Right lung (tissue), 5 donors: ENCODE data around the gene PSTPIP2. TPM values are rescaled to one million over a fixed set of nuclear protein-coding genes. Genes with fewer than 3 reads are reported as not detected.
"Not testable (repeated sequence)": the region's sequence is repeated elsewhere in the genome, so short reads cannot be mapped to it uniquely, and the experiment has no call there.

Source experiments
- DNase-seq, 2 donors: peaks; one replicate each; pipeline ENCODE4 v3.0.0-alpha.2; 2013
- polyA plus RNA-seq, 5 donors: library from polyadenylated mRNA; unstranded; fragments of 120-200 nt; gene quantifications; one replicate each; pipeline versions ENCODE4 v1.2.1 to v1.2.3, GENCODE V29; 2013; ENCODE audit warnings: inconsistent platforms in 1 of 5, low replicate concordance in 1 of 5; ENCODE audit not compliant: insufficient read length in 5 of 5, insufficient read depth in 1 of 5

Gene PSTPIP2
- polyA plus RNA-seq, 5 donors, result 3.5 to 8.7 (median 7.6) TPM

DNA sequence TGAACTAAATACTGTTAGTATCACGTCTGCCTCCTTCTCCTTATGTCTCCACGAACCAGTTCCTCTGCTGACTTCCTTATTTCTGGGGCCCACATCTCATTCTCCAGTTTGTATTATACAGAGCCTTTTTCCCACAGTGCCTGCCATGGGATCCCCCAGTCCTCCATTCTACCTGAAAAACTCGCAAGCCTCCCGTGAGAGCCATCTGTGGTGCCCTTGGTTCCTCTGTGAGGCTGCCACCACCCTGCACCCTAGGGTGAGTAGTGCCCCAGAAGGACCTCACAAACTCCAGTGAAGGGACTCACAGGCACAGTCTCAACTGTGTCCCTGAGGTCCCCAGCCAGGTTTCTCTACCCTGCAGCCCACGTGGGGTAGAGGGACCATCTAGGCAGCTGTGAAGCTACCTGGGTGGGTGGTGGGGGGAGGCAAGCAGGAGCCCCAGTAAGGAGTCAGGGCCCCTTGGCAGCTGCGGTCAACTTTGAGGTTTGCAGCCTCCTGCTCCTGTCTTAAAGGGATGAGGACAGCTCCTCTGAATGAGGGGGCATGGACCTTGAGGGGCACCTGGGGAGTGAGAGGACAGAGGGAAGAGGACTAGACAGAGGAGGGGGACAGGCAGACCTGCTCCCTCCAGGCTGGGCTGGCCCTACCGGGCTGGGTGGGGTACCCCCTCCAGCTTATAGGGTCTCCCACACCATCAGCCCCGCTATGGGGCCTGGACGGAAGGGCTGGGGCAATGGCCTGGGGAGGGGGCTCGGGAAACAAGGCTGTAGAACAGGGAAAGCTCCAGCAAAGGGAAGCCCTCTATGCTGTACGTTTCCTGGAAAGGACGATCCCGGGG, 1.0 kb downstream of the PSTPIP2 start:
- no peak for DNase-seq

DNA sequence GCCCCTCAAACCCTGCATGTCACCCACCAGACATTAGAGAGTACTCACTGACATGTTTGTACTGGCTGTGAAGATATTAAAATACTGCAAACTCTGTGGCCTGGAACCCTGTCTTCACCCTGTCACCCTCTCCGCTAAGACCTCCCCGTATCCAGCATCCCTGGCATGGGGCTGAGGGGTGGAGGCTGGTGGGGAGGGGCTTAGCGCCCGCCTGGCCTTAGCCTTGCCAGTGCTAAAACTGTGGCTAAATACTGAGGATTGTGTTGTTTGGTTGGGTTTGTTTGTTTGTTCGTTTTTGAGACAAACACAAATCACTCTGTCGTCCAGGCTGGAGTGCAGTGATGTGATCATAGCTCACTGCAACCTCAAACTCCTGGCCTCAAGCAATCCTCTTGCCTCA, 1.8 kb downstream of the PSTPIP2 start:
- no peak for DNase-seq

DNA sequence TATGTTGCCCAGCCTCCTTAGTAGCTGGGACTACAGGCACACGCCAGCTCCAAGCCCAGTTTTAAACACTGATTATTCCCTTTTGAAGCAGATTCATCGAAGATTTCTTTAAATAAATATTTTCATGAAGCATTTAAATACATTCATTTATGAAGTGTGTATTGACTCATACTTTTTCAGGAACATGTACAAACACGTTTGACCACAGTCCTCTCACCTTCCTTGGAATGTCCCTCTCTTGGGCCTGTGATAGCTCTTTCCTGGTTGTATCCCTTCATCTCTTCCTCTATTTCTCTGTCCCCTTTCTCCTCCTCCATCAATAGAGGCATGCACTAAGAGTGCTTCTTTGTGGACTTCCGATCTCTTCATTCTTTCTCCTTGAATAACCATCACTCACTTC, 2.5 kb downstream of the PSTPIP2 start:
- DNase-seq, result no peak

DNA sequence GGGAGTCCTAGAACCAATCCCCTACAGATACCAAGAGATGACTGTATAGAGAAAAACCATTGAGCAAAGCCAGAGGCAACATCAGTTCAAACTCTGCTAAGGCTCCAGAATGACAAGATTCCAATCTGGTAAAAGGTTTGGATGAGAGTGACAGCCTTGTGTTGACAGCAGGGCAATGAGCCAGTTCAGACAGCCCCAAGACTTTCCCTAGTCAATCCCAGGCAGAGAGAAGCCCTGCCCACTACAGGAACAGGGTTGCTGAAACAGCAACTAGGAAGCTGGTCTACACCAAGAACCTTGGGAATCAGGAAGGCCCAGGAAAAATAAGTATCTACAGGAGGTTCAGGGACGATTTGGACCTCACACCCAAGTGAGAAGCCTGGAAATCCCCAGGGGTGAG, 3.3 kb downstream of the PSTPIP2 start:
- DNase-seq, result no peak

GRCh38 chr18:46067438-46068007, 4.5 kb downstream of the PSTPIP2 start:
- DNase-seq, result no peak

DNA sequence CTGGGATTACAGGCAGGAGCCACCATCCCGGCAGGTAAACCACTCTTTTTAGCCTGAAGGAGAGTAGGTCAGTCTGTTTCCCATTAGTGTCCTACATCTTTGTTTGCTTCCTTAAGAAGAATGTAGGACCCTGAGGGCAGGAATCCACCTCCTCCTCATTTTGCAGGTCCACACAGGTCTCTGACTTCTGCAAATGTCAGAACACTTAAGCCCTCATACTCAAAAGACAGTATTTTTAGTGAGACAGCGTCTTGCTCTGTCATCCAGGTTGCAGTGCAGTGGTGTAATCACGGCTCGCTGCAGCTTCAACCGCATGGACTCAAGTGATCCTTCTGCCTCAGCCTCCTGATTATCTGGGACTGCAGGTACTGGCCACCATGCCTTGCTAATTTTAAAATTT, 9.3 kb downstream of the PSTPIP2 start:
- DNase-seq, result no peak

DNA sequence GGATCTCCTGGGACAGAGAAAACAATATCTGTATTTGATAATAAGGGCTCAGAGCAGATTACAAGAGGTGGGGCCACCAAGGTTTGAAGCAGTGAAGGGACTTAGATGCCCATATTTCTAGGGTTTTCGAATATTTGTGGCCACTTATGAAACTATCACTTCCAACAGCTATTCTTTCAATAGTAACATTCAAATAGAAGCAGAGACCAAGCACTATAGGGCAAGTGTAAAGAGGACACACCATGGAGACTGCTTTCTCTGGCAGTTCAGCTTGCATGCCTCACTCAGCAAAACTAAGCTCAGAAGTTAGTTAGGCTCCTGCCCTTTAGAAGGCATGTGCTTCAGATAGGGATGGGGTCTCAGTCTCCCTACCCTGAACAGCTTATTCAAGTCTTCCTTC, 10.3 kb downstream of the PSTPIP2 start:
- DNase-seq, result no peak

DNA sequence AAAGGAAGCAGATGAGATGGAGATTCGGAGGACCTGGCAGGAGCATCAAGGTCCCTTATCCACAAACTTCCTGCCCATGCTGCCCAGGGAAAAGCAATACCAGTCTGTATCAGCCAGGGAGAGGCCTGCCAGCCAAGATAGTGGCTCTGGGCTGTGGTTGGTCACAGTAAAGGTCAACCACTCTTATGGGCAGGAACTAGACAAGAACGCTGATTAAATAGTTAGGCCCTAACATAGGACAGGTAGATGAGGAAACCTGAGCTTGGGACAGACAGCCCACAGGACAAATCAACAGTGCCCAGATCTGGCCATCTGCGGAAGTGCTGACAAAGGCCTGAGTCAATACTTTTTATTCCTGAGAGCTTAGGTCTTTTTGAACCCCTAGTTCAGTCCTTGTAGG, 10.7 kb downstream of the PSTPIP2 start:
- no peak for DNase-seq

DNA sequence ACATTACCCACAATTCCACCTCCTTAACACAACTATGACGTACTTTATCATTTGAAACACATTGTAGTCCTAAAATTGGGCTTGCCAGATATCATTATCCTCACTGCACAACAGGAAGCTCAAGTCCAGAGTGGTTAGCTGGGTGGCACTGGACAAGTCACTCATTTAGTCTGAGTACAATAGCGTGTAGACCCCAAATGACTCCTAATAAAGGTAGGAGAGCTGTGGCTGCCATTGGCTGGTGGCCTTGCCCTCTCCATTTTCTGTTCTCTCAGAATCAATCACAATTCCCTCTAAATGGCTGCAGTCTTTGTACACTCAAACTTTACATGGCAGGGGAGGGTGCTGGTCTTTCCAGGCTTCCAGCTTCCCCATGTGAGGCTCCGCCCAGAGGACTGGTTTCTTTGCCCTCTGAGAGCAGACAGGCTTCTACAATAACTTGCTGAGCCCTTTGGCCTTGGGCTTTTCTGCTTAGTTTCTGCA, 11.7 kb downstream of the PSTPIP2 start:
- no peak for DNase-seq

- DNase-seq, result no peak
Measured at GRCh38 chr18:46055838-46056230, 16.2 kb downstream of the PSTPIP2 start.

DNA sequence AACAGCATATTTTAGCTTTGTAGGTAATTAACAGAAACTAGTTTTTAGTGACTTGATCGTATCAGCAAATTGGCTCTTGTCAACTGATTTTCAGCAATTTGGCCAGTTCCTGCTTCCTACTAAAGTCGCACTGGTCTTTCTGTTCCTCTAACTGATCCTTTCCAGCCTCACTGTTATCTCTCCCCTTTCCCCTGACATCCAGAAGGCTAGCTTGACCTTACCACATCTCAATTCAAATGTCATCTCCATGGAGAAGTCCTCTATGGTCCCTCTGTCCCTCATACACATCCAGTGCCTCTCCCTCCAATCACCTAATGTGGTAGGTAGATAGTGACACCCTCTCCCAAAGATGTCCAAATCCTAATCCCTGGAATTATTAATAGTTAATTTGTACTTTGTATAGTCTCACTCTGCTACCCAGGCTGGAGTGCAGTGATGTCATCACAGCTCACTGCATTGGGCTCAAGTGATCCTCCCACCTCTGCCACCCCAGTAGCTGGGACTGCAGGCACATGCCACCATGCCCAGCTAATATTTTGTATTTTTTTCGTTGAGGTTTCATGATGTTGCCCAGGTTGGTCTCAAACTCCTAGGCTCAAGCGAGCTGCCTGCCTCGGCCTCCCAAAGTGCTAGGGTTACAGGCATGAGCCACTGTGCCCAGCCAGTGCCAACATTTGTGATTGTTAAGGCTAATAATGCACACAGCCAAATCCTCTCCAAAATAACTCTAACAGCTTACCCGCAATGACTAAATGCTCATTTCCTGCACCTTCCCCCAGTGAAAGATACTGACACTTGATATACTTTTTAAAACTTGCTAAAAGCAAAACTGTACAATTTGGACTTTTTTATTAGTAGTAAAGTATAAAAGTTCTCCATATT, 16.9 kb downstream of the PSTPIP2 start:
- no peak for DNase-seq

GRCh38 chr18:46053368-46054095, 18.5 kb downstream of the PSTPIP2 start:
- DNase-seq, result no peak

GRCh38 chr18:46051731-46052461, 20.2 kb downstream of the PSTPIP2 start:
- DNase-seq, result no peak

GRCh38 chr18:46050268-46050667, 21.8 kb downstream of the PSTPIP2 start:
- DNase-seq, result no peak

DNA sequence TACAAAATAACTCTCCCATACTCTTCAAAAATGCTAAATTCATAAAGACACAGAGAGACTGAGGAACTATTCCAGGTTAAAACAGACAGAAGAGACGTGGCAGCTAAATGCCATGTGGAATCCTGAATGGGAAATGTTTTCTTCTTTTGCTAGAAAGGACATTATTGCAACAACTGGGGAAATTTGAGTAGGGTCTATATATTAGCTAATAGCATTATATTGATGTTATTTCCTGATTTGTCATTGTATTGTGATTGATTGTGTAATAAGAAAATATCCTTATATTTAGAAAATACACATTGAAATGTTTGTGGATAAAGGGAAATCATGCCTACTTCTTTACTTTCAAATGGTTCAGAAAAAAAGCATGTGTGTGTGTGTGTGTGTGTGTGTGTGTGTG, 23.4 kb downstream of the PSTPIP2 start:
- no peak for DNase-seq

DNA sequence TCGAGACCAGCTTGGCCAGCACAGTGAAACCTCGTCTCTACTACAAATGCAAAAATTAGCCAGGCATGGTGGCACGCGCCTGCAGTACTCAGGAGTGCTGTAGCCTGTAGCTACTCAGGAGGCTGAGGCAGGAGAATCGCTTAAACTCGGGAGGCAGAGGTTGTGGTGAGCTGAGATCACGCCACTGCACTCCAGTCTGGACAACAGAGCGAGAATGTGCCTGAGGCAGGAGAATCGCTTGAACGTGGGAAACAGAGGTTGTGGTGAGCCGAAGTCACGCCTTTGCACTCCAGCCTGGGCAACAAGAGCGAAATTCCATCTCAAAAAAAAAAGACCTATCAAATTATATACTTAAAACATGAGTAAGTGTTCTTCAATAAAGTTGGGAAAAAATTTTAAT, 24.7 kb downstream of the PSTPIP2 start:
- DNase-seq, result not testable (repeated sequence)

GRCh38 chr18:46046688-46047087, 25.4 kb downstream of the PSTPIP2 start:
- DNase-seq, result no peak

GRCh38 chr18:46046126-46046525, 25.9 kb downstream of the PSTPIP2 start:
- DNase-seq, result no peak

GRCh38 chr18:46042571-46043123, 29.4 kb downstream of the PSTPIP2 start:
- DNase-seq, result no peak

- no peak for DNase-seq
Measured at GRCh38 chr18:46040747-46041104, 31.3 kb downstream of the PSTPIP2 start.
